GM12878 (cell line): Measurements from ENCODE around the gene SERPINB6. TPM values are rescaled to one million over a fixed set of nuclear protein-coding genes. Genes with fewer than 3 reads are reported as not detected.
"Not testable (repeated sequence)": the region's sequence is repeated elsewhere in the genome, so short reads cannot be mapped to it uniquely, and the experiment has no call there.

Experiments
- ATAC-seq: fragments of 200-7000 bp; cut with Tn5 transposase; 3 replicates; pipeline ENCODE4 v1.9.1; 2020; ENCODE audit warnings: mild to moderate bottlenecking, moderate library complexity
- BruUV-seq: library from RNA; stranded (reverse); fragments of 400-500 nt; replicated peaks from 2 replicates; lab custom pipeline; 2021; lab: Mats Ljungman, UMichigan
- CTCF ChIA-PET: fragments of 300-600 bp; sonication (Branson Sonifier 250); formaldehyde crosslinking; extraction: SDS; loops from one replicate; lab custom pipeline; 2021; ENCODE audit warnings: inconsistent platforms; lab: Yijun Ruan, JAX
- POLR2A ChIA-PET: fragments of 350-600 bp; formaldehyde crosslinking; extraction: SDS; loops from one replicate; lab custom pipeline; 2021; ENCODE audit warnings: inconsistent platforms; lab: Charles Lee
- RAD21 ChIA-PET: fragments of 300-600 bp; sonication (Branson Sonifier 250); formaldehyde crosslinking; loops from one replicate; lab custom pipeline; 2023; ENCODE audit warnings: antibody characterized with exemption; ENCODE audit not compliant: unreplicated experiment; lab: Charles Lee
- SMC1A ChIA-PET: fragments of 300-600 bp; sonication (Branson Sonifier 250); formaldehyde crosslinking; loops from one replicate; lab custom pipeline; 2023; ENCODE audit not compliant: unreplicated experiment, uncharacterized antibody; lab: Charles Lee
- DNase-seq: peaks from one replicate; pipeline ENCODE4 v3.0.0-alpha.2; 2011; ENCODE audit warnings: low read depth, low spot score
- FAIRE-seq: peaks from 3 replicates; lab custom pipeline; 2011; peaks lifted over from hg19 to GRCh38; lab: Jason Lieb, UNC
- H2AFZ ChIP-seq: 2 replicates; pipeline ENCODE4 v1.6.0; 2011; ENCODE audit warnings: low read depth, low read length, control low read depth; ENCODE audit not compliant: control insufficient read depth
- H3K27ac ChIP-seq: 2 replicates; pipeline ENCODE4 v1.5.1; 2011; ENCODE audit warnings: control low read depth; ENCODE audit not compliant: control insufficient read depth, insufficient read depth
- H3K27me3 ChIP-seq, 2 experiments: replicated peaks in 1 of 2; 2 replicates each; pipeline versions ENCODE4 v1.6.0 to v1.6.1; 2011; ENCODE audit warnings: low read length in 1 of 2; ENCODE audit not compliant: control insufficient read depth in 2 of 2, insufficient read depth in 2 of 2
- H3K36me3 ChIP-seq, 2 experiments: 2 replicates each; pipeline ENCODE4 v1.5.1; 2011; ENCODE audit warnings: low read length in 1 of 2; ENCODE audit not compliant: control insufficient read depth in 2 of 2, insufficient read depth in 2 of 2
- H3K4me1 ChIP-seq: 2 replicates; pipeline ENCODE4 v1.6.1; 2011; ENCODE audit warnings: mild to moderate bottlenecking, low read length, moderate library complexity, mixed read lengths; ENCODE audit not compliant: control insufficient read depth, insufficient read depth
- H3K4me2 ChIP-seq: 2 replicates; pipeline ENCODE4 v1.6.0; 2011; ENCODE audit warnings: control low read depth; ENCODE audit not compliant: control insufficient read depth, insufficient read depth
- H3K4me3 ChIP-seq: fragments of 200-600 bp; sonication (generic); 2 replicates; pipeline ENCODE4 v1.5.1; 2016
- H3K79me2 ChIP-seq: 2 replicates; pipeline ENCODE4 v1.6.0; 2011; ENCODE audit warnings: low read length; ENCODE audit not compliant: control insufficient read depth, insufficient read depth
- H3K9ac ChIP-seq: 2 replicates; pipeline ENCODE4 v1.8.0; 2011; ENCODE audit warnings: low read length, control low read depth, mixed read lengths; ENCODE audit not compliant: control insufficient read depth, insufficient read depth
- H3K9me3 ChIP-seq: replicated peaks from 3 replicates; pipeline ENCODE4 v1.5.1; 2011; ENCODE audit warnings: mild to moderate bottlenecking, low read length; ENCODE audit not compliant: control insufficient read depth, insufficient read depth
- H4K20me1 ChIP-seq: 2 replicates; pipeline ENCODE4 v1.6.0; 2011; ENCODE audit not compliant: control insufficient read depth, insufficient read depth
- CEBPZ ChIP-seq: fragments of 150-350 bp; IDR thresholded peaks from 2 replicates; pipeline ENCODE4 v1.6.1; 2016; ENCODE audit warnings: low read depth, low read length
- KDM1A ChIP-seq: fragments of 200-600 bp; sonication (generic); IDR thresholded peaks from 2 replicates; pipeline ENCODE4 v1.6.1; 2016; ENCODE audit warnings: borderline replicate concordance
- WGBS: methylation state at CpG from one replicate; pipeline ENCODE4 v1.1.6; 2016; ENCODE audit warnings: low lambda C conversion rate; ENCODE audit not compliant: insufficient replicate concordance, insufficient coverage; ENCODE audit errors: missing lambda C conversion rate; 5-methylcytosine and 5-hydroxymethylcytosine counted together
- in situ Hi-C: fragments of 300-500 bp; cut with MboI; formaldehyde crosslinking; loops from 9 replicates; pipeline ENCODE4 v1.14.3; 2018; ENCODE audit warnings: mixed read lengths
- intact Hi-C: fragments of 100-400 bp; cut with micrococcal nuclease; formaldehyde crosslinking; loops from one replicate; pipeline ENCODE4 v1.14.2; 2022; ENCODE audit not compliant: unreplicated experiment
- polyA plus RNA-seq, 11 experiments: library from polyadenylated mRNA; depleted of rRNA in 4 of 11; unstranded in 6 of 11; stranded (reverse) in 5 of 11; fragments of >200 nt; fragmentation: Nextera tagmentation in 4 of 11; fragmentation: Illumina TruSeq in 1 of 11; extraction: Ambion mirVana in 4 of 11; extraction: Trizol in 1 of 11; gene quantifications; 1 replicate in 1 of 11; 2 replicates in 10 of 11; pipeline versions ENCODE4 v1.2.1 to v1.2.3, GENCODE V29; 2011 to 2016; ENCODE audit warnings: inconsistent platforms in 2 of 11, missing spikeins in 2 of 11, low read depth in 1 of 11
- total RNA-seq, 4 experiments: library from RNA; depleted of rRNA in 3 of 4; stranded (reverse); fragments of >200 nt in 3 of 4; fragmentation: Illumina TruSeq in 1 of 4; extraction: Trizol in 1 of 4; gene quantifications; 2 replicates each; pipeline versions ENCODE4 v1.2.1 to v1.2.3, GENCODE V29; 2013 to 2021

The SERPINB6 gene
- total and polyA plus RNA-seq, 10 of the 15 experiments (the other 5 are each of a cell fraction or from before 2014, with no cell fraction given), result 0.37 to 2.2 (median 0.68) TPM; not detected in 1

GRCh38 chr6:2934057-2934456, 37.3 kb downstream of the SERPINB6 start (continued):
- no peak for TF ChIP-seq KDM1A
- no peak for TF ChIP-seq CEBPZ

- FAIRE-seq, DNase-seq, H3K27me3 ChIP-seq, H3K4me2 ChIP-seq, H3K9ac ChIP-seq, BruUV-seq, H3K27ac ChIP-seq, H3K79me2 ChIP-seq, POLR2A ChIA-PET, H3K36me3 ChIP-seq, H2AFZ ChIP-seq, ATAC-seq, H3K4me3 ChIP-seq, H4K20me1 ChIP-seq: not testable (repeated sequence)
- RAD21 ChIA-PET, result interaction anchor here (1.8 to 8.5 kb wide), 4 partner anchors 41 to 142 kb away, joined by 6 to 129 read pairs (median 41); partner anchors contain the start of gene SERPINB1
- SMC1A ChIA-PET, result interaction anchor here (0.7 to 8.3 kb wide), 18 partner anchors 11 to 166 kb away, joined by 3 to 151 read pairs (median 5); partner anchors contain the start of gene SERPINB1
- WGBS, result 61% methylated on average over 11 of the region's 11 CpGs
- CTCF ChIA-PET, result interaction anchor here (0.5 to 12.7 kb wide), 23 partner anchors 9 to 203 kb away, joined by 3 to 193 read pairs (median 5); partner anchors contain the start of gene SERPINB1
- H3K9me3 ChIP-seq, result peaks cover 11% of the 10 kb centered on the region
- intact Hi-C loops, result loop anchor here (1.0 kb wide), 2 partner anchors 87 to 142 kb away; no protein-coding TSS in a partner anchor
- peaks cover 11% of the 10 kb centered on the region for H3K4me1 ChIP-seq
- in situ Hi-C loops, result loop anchor here (5.0 to 25.0 kb wide), 2 partner anchors 146 to 1346 kb away; no protein-coding TSS in a partner anchor
Measured at GRCh38 chr6:2932911-2933310, 38.5 kb downstream of the SERPINB6 start.
